ENCODE measurements around the gene SMYD2. TPM values are rescaled to one million over a fixed set of nuclear protein-coding genes. Genes with fewer than 3 reads are reported as not detected.

The SMYD2 gene
- total and polyA plus RNA-seq, 2 donors from 2014 or later = 28.9 to 42.9 TPM

GRCh38 chr1:214342525-214342924, 61.6 kb downstream of the SMYD2 start:
- no peak overlapping the region for H3K9ac ChIP-seq (ENCODE audit: low read length in 3 of 3)
- TF ChIP-seq, protein P1, sequence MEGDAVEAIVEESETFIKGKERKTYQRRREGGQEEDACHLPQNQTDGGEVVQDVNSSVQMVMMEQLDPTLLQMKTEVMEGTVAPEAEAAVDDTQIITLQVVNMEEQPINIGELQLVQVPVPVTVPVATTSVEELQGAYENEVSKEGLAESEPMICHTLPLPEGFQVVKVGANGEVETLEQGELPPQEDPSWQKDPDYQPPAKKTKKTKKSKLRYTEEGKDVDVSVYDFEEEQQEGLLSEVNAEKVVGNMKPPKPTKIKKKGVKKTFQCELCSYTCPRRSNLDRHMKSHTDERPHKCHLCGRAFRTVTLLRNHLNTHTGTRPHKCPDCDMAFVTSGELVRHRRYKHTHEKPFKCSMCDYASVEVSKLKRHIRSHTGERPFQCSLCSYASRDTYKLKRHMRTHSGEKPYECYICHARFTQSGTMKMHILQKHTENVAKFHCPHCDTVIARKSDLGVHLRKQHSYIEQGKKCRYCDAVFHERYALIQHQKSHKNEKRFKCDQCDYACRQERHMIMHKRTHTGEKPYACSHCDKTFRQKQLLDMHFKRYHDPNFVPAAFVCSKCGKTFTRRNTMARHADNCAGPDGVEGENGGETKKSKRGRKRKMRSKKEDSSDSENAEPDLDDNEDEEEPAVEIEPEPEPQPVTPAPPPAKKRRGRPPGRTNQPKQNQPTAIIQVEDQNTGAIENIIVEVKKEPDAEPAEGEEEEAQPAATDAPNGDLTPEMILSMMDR (IDR thresholded peaks at IDR 0.05; ENCODE audit: borderline replicate concordance, extremely low read depth, insufficient read depth) = no peak
- intact Hi-C loops (cut with DNase I) = no loop called here
- no peak overlapping the region for H3K4me3 ChIP-seq (ENCODE audit: low read length in 3 of 3)
- H3K27me3 ChIP-seq (ENCODE audit: control insufficient read depth, insufficient read depth, low read length) = no peaks in the 10 kb centered on the region
- peaks cover 0 to under 1% (median 0%) of the 10 kb centered on the region in 3 donors for H3K4me1 ChIP-seq (ENCODE audit: control insufficient read depth in 2 of 3, insufficient read depth in 2 of 3, low read depth in 1 of 3, low read length in 3 of 3)
- H3K27ac ChIP-seq (ENCODE audit: low read depth in 2 of 2, low read length in 2 of 2) = no peak overlapping the region
- peaks cover 0 to 2% (median 0%) of the 10 kb centered on the region in 3 donors for H3K36me3 ChIP-seq (ENCODE audit: control insufficient read depth in 2 of 3, insufficient read depth in 3 of 3, low read length in 3 of 3)
- DNase-seq (no peak), FAIRE-seq (no peak)
- peaks cover 0 to 6% (median 0%) of the 10 kb centered on the region in 3 donors for H3K9me3 ChIP-seq (ENCODE audit: control insufficient read depth in 2 of 3, insufficient read depth in 1 of 3, low read length in 3 of 3)

GRCh38 chr1:214344897-214345296, 63.9 kb downstream of the SMYD2 start:
- no peak for FAIRE-seq
- TF ChIP-seq, protein P1 (IDR thresholded peaks at IDR 0.05; ENCODE audit: borderline replicate concordance, extremely low read depth, insufficient read depth) = no peak
- Histone ChIP-seq H3K4me1 (ENCODE audit: control insufficient read depth in 2 of 3, insufficient read depth in 2 of 3, low read depth in 1 of 3, low read length in 3 of 3) (no peaks in the 10 kb centered on the region), H3K27ac (ENCODE audit: low read depth in 2 of 2, low read length in 2 of 2) (no peak overlapping the region), H3K9ac (ENCODE audit: low read length in 3 of 3) (no peak overlapping the region), H3K36me3 (ENCODE audit: control insufficient read depth in 2 of 3, insufficient read depth in 3 of 3, low read length in 3 of 3) (peaks cover 0 to 7% (median 2%) of the 10 kb centered on the region in 3 donors), H3K9me3 (ENCODE audit: control insufficient read depth in 2 of 3, insufficient read depth in 1 of 3, low read length in 3 of 3) (peaks cover 0 to 6% (median 0%) of the 10 kb centered on the region in 3 donors), H3K4me3 (ENCODE audit: low read length in 3 of 3) (no peak overlapping the region), H3K27me3 (ENCODE audit: control insufficient read depth, insufficient read depth, low read length) (no peaks in the 10 kb centered on the region)
- intact Hi-C loops (cut with DNase I) = no loop called here
- no peak for DNase-seq

GRCh38 chr1:214349008-214349407, 68.0 kb downstream of the SMYD2 start:
- H3K27me3 ChIP-seq (ENCODE audit: control insufficient read depth, insufficient read depth, low read length) = no peaks in the 10 kb centered on the region
- DNase-seq (no peak), FAIRE-seq (no peak)
- H3K4me3 ChIP-seq (ENCODE audit: low read length in 3 of 3) = no peak overlapping the region
- H3K27ac ChIP-seq (ENCODE audit: low read depth in 2 of 2, low read length in 2 of 2) = no peak overlapping the region
- TF ChIP-seq, protein P1 (IDR thresholded peaks at IDR 0.05; ENCODE audit: borderline replicate concordance, extremely low read depth, insufficient read depth) = no peak
- peaks cover 0 to 6% (median 0%) of the 10 kb centered on the region in 3 donors for H3K9me3 ChIP-seq (ENCODE audit: control insufficient read depth in 2 of 3, insufficient read depth in 1 of 3, low read length in 3 of 3)
- H3K36me3 ChIP-seq (ENCODE audit: control insufficient read depth in 2 of 3, insufficient read depth in 3 of 3, low read length in 3 of 3) = peaks cover 2 to 7% (median 6%) of the 10 kb centered on the region in 3 donors
- H3K9ac ChIP-seq (ENCODE audit: low read length in 3 of 3) = no peak overlapping the region
- no peaks in the 10 kb centered on the region for H3K4me1 ChIP-seq (ENCODE audit: control insufficient read depth in 2 of 3, insufficient read depth in 2 of 3, low read depth in 1 of 3, low read length in 3 of 3)
- intact Hi-C loops (cut with DNase I) = no loop called here

GRCh38 chr1:214349781-214350180, 68.8 kb downstream of the SMYD2 start:
- TF ChIP-seq, protein P1 (IDR thresholded peaks at IDR 0.05; ENCODE audit: borderline replicate concordance, extremely low read depth, insufficient read depth) = no peak
- Histone ChIP-seq H3K4me3 (ENCODE audit: low read length in 3 of 3) (no peak overlapping the region), H3K4me1 (ENCODE audit: control insufficient read depth in 2 of 3, insufficient read depth in 2 of 3, low read depth in 1 of 3, low read length in 3 of 3) (no peaks in the 10 kb centered on the region), H3K36me3 (ENCODE audit: control insufficient read depth in 2 of 3, insufficient read depth in 3 of 3, low read length in 3 of 3) (peaks cover 0 to 7% (median 6%) of the 10 kb centered on the region in 3 donors), H3K27me3 (ENCODE audit: control insufficient read depth, insufficient read depth, low read length) (no peaks in the 10 kb centered on the region), H3K9ac (ENCODE audit: low read length in 3 of 3) (no peak overlapping the region), H3K9me3 (ENCODE audit: control insufficient read depth in 2 of 3, insufficient read depth in 1 of 3, low read length in 3 of 3) (peaks cover 0 to 4% (median 0%) of the 10 kb centered on the region in 3 donors), H3K27ac (ENCODE audit: low read depth in 2 of 2, low read length in 2 of 2) (no peak overlapping the region)
- DNase-seq = no peak
- no peak for FAIRE-seq
- intact Hi-C loops (cut with DNase I) = no loop called here

All from kidney (tissue), 14 donors.